ENCODE data around the gene ZBTB46.

DNA sequence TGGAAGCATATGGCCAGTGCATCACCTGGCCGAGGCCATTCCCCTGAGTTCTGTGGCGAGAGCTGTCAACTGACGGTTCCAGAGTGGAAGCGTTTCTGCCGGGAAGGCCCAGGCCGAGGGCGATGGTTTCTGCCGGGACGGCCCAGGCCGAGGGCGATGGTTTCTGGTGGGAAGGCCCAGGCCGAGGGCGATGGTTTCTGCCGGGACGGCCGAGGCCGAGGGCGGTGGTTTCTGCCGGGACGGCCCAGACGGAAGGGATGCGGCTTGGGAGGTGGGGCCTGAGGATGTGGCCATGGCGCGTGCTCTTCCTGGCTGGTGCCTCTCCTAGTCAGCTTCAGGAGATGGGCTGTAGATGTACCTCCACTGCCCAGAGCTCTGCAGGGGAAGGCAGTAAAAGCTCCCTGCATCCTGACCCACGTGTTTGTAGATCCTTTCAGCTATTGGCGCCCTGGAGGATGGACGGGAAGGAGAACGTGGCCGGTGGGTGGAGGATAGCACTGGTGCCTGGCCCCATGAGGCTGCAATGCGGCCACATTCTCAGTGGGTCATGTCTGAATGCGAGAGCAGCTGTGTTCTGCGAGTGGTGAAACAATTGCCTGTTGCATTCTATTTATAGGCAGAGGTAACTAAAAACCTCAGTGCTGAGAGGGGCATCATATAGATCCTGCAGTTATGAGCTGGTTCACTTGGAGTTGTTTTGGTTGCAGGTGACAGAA is 46.8 kb upstream of the ZBTB46 start:
- TF ChIP-seq POLR2A (IDR thresholded peaks at IDR 0.05) (no peak), POLR2AphosphoS5 (IDR thresholded peaks at IDR 0.05; ENCODE audit: insufficient read depth in 1 of 2, low read depth in 1 of 2) (no peak)

All from vagina (tissue), 2 donors.